Lung (tissue), 12 donors: ENCODE data around the gene PCDHGA1. TPM values are rescaled to one million over a fixed set of nuclear protein-coding genes. Genes with fewer than 3 reads are reported as not detected.
A peak's percentile ranks its signal among the peaks of the same experiment; 100 is the strongest.

ENCODE experiments used
- ATAC-seq: fragments of 200-7000 bp; cut with Tn5 transposase; one replicate; pipeline ENCODE4 v1.9.1; 2020; ENCODE audit warnings: moderate number of reproducible peaks; ENCODE audit not compliant: insufficient read depth, low FRiP score
- DNase-seq, 3 donors: peaks; one replicate each; pipeline ENCODE4 v3.0.0-alpha.2; 2013 to 2017
- H3K27ac ChIP-seq, 2 donors: one replicate each; pipeline ENCODE4 v1.5.1; 2013; ENCODE audit warnings: mild to moderate bottlenecking in 2 of 2, moderate library complexity in 2 of 2, control low read depth in 1 of 2, inconsistent platforms in 1 of 2, low read depth in 1 of 2, low read length in 1 of 2
- H3K27me3 ChIP-seq, 3 donors: one replicate each; pipeline ENCODE4 v1.5.1; 2013; ENCODE audit warnings: low read length in 2 of 3; ENCODE audit not compliant: control insufficient read depth in 3 of 3, insufficient read depth in 3 of 3
- H3K36me3 ChIP-seq, 4 donors: one replicate each; pipeline ENCODE4 v1.5.1; 2013; ENCODE audit warnings: low read length in 4 of 4, mild to moderate bottlenecking in 1 of 4, moderate library complexity in 1 of 4; ENCODE audit not compliant: control insufficient read depth in 4 of 4, insufficient read depth in 4 of 4
- H3K4me1 ChIP-seq, 5 donors: one replicate each; pipeline ENCODE4 v1.5.1; 2013; ENCODE audit warnings: low read length in 5 of 5, mild to moderate bottlenecking in 2 of 5, moderate library complexity in 1 of 5; ENCODE audit not compliant: control insufficient read depth in 5 of 5, insufficient read depth in 5 of 5
- H3K4me3 ChIP-seq: one replicate; pipeline ENCODE4 v1.5.1; 2013; ENCODE audit warnings: mild to moderate bottlenecking, control low read depth, moderate library complexity
- H3K9ac ChIP-seq, 2 donors: one replicate each; pipeline ENCODE4 v1.5.1; 2013; ENCODE audit warnings: low read length in 2 of 2, control low read depth in 1 of 2; ENCODE audit not compliant: insufficient read depth in 1 of 2
- H3K9me3 ChIP-seq, 4 donors: one replicate each; pipeline ENCODE4 v1.5.1; 2013; ENCODE audit warnings: low read length in 3 of 4, mild to moderate bottlenecking in 1 of 4, moderate library complexity in 1 of 4; ENCODE audit not compliant: control insufficient read depth in 4 of 4, insufficient read depth in 3 of 4
- WGBS, 2 donors: extraction: QIAGEN DNeasy Blood & Tissue Kit; methylation state at CpG; one replicate each; pipeline ENCODE4 v1.1.7; 2013; 5-methylcytosine and 5-hydroxymethylcytosine counted together
- polyA plus RNA-seq, 2 donors: library from polyadenylated mRNA; stranded (reverse); fragments of 200-250 nt; gene quantifications; one replicate each; pipeline ENCODE4 v1.2.1, GENCODE V29; 2013
- total RNA-seq, 2 donors: library from RNA; depleted of rRNA in 1 of 2; stranded (reverse); fragments of >200 nt in 1 of 2; gene quantifications; one replicate each; pipeline ENCODE4 v1.2.1, GENCODE V29; 2014 to 2021
- TF ChIP-seq, protein P1 (sequence below): IDR thresholded peaks from 2 replicates; pipeline ENCODE4 v1.5.1; 2012; ENCODE audit warnings: mild to moderate bottlenecking; ENCODE audit errors: control extremely low read depth, extremely low read depth
- donor health status: control.
- donor health status: control.
- donor health status: Bipolar disorder and iron deficiency.
- donor health status: healthy.
- donor health status: DM: yes; HTN: yes; CAD: no.

PCDHGA1 gene
- total and polyA plus RNA-seq, 4 donors = 0.15 to 0.71 (median 0.36) TPM

DNA sequence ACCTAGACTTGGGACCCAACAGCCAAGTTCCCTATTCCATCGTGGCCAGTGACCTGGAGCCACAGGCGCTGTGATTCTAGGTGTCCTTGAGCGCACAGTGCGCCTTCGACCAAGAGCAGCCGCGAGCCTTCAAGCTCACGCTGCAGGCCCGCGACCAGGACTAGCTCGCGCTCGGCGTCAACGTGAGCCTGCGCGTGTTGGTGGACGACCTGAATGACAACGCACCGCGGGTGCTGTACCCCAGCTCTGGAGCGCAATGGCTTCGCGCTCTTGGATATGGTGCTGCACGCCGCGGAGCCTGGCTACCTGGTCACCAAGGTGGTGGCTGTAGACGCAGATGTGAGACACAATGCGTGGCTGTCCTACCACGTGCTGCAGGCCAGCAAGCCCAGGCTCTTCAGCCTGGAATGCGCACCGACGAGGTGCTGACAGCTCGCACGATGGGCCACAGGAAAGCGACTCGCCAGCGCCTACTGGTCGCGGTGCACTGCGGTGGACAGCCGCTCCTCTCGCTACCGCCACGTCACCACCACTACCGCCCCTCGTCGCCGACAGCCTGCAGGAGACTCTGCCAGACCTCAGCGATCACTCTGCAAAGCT, 111.4 kb downstream of the PCDHGA1 start:
- Histone ChIP-seq H3K27me3 (no peaks in the 10 kb centered on the region), H3K4me3 (no peak overlapping the region), H3K4me1 (no peaks in the 10 kb centered on the region), H3K9me3 (peaks cover 9 to 23% (median 16%) of the 10 kb centered on the region in 4 donors), H3K36me3 (peaks cover 0 to 18% (median 2%) of the 10 kb centered on the region in 4 donors), H3K27ac (no peak overlapping the region), H3K9ac (no peak overlapping the region)
- no peak for DNase-seq
- TF ChIP-seq, protein P1, sequence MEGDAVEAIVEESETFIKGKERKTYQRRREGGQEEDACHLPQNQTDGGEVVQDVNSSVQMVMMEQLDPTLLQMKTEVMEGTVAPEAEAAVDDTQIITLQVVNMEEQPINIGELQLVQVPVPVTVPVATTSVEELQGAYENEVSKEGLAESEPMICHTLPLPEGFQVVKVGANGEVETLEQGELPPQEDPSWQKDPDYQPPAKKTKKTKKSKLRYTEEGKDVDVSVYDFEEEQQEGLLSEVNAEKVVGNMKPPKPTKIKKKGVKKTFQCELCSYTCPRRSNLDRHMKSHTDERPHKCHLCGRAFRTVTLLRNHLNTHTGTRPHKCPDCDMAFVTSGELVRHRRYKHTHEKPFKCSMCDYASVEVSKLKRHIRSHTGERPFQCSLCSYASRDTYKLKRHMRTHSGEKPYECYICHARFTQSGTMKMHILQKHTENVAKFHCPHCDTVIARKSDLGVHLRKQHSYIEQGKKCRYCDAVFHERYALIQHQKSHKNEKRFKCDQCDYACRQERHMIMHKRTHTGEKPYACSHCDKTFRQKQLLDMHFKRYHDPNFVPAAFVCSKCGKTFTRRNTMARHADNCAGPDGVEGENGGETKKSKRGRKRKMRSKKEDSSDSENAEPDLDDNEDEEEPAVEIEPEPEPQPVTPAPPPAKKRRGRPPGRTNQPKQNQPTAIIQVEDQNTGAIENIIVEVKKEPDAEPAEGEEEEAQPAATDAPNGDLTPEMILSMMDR = no peak
- WGBS, 2 donors = 51 to 58% methylated on average over 50 of the region's 50 CpGs
- ATAC-seq = no peak

GRCh38 chr5:141465351-141465750, 135.0 kb downstream of the PCDHGA1 start:
- H3K27me3 ChIP-seq = no peaks in the 10 kb centered on the region
- H3K9me3 ChIP-seq = no peaks in the 10 kb centered on the region
- no peaks in the 10 kb centered on the region for H3K4me1 ChIP-seq
- ATAC-seq (no peak), DNase-seq (no peak)
- TF ChIP-seq, protein P1 = no peak
- 95 to 96% methylated on average over 3 of the region's 3 CpGs for WGBS, 2 donors
- H3K4me3 ChIP-seq = no peak overlapping the region
- no peak overlapping the region for H3K27ac ChIP-seq
- no peak overlapping the region for H3K9ac ChIP-seq
- no peaks in the 10 kb centered on the region for H3K36me3 ChIP-seq

GRCh38 chr5:141475625-141476131, 145.4 kb downstream of the PCDHGA1 start, which contains the start of gene PCDHGC3:
PCDHGC3 (plus strand) TSS chr5:141475966; CDS start chr5:141476117, 151 bp downstream.
- Histone ChIP-seq H3K36me3 (peaks cover 0 to 9% (median 5%) of the 10 kb centered on the region in 4 donors), H3K9ac (peak within 1 kb of the TSS in 1 of 2 donors; percentile 99), H3K9me3 (peaks cover 0 to 5% (median 0%) of the 10 kb centered on the region in 4 donors), H3K4me1 (peaks cover 0 to 50% (median 16%) of the 10 kb centered on the region in 5 donors), H3K27ac (peak within 1 kb of the TSS; percentile 79 to 87), H3K27me3 (peaks cover 0 to 13% (median 0%) of the 10 kb centered on the region in 3 donors), H3K4me3 (peak within 1 kb of the TSS; percentile 61)
- TF ChIP-seq, protein P1 = peak; percentile 22
- WGBS, 2 donors = 1% methylated on average over 28 of the region's 28 CpGs
- ATAC-seq (peak; percentile 97), DNase-seq (peak; percentile 96 to 98 (median 97))
